GM21825 (cell line): ENCODE results near the gene GPR84.
A peak's percentile ranks its signal among the peaks of the same experiment; 100 is the strongest.
"Not testable (repeated sequence)": the region's sequence is repeated elsewhere in the genome, so short reads cannot be mapped to it uniquely, and the experiment has no call there.

Experiments used
- ATAC-seq: cut with Tn5 transposase; IDR thresholded peaks from one replicate; pipeline ENCODE4 v1.9.1; 2021; ENCODE audit warnings: mild to moderate bottlenecking, moderate library complexity; ENCODE audit not compliant: unreplicated experiment

GPR84 gene

DNA sequence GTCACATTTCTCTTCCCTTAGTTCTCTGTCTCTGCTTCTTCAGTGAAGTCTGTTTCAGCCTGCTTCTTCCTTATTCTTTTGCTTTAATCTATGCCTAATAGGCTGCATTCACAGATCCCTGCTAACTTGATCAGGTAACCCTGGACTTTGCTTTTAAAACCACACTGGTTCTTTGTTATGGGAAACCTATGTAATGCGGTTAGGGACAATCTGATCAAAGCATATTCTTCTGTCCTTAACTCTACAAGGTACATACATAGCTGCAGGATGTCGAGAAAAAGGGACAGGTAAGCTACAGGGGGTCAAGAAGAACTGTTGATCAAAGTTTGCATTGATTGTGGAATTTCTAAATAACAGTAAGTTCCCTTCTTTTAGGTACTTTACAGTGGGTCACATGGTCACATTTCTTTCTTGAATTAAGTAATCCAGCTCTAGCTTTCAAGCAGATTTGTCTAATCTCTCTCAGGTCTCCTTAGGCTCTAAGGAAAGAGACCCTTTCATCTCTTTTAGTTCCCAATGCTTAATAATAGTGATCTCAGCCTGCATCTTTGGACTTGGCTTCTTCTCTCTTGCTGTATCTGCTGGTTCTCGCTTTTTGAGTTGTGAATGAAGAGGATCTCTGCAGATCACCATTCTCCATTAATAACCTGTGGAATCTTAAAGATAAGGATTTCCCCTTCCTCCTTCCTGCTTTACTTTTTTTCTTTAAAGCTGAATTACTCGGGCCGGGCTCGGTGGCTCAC is 35.5 kb downstream of the GPR84 start:
- ATAC-seq = no peak

DNA sequence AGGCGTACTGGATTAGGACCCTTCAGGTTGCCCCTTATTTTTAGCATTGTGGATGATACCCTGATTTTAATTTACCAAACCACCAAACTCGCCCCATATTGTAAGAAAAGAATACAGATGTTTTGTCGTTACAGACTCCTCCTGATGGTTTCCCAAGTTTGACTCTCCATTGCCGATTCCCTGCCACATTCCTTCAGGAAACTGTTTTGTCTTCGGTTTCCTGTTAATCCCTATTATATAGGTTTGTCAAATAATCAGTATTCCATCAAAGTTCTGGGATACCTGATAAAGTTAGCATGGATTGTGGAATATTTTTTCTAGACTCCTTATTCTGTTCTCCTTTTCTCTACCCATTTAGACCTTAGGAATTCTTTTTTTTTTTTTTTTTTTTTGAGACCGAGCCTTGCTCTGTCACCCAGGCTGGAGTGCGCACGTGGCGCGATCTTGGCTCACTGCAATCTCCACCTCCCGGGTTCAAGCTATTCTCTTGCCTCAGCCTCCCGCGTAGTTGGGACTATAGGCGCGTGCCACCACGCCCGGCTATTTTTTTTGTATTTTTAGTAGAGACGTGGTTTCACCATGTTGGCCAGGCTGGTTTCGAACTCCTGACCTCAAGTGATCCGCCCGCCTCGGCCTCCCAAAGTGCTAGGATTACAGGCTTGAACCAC is 38.7 kb downstream of the GPR84 start:
- not testable (repeated sequence) for ATAC-seq

DNA sequence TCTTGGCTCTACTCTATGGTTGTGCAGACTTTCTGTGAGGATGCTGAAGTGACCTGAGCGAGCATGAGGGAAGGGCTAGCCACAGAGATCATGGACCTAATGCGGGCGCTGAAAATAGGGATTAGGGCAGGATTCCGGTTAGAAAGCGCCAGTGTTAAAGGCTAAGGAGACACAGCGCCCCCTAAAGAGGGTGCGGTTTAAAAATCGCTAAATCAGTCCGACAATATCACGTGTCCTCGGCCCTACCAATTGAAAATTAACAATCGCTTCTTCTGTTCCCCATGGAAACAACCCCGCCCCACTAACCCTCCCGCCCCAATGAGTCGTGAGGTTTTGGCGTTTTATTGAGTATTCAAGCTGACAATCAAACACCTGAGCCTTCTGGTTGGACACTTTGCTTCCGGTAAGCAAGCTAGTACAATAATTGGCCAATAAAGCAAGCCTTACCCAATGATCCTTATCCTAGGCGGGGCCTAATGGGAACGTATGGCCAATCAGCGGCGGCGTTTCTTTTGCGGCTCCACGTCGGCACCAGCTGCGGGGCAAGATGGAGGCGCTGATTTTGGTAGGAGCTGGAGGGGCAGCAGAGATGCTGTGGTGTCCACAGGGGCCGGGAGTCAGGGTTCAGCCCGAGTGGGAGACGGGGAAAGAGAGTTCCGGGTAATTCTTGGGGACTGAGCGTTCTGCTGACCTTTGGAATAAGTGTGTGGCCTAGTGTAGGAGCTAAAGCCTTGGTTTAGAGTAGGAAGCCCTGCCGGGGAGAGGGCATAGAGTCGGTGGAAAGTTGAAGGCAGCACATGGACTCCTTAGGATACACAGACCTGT is 39.5 kb downstream of the GPR84 start, which contains the start of gene COPZ1:
Gene COPZ1 (plus strand): TSS at position 515 of the 825 bp plus-strand sequence. CDS start 33 bp downstream, at position 548.
- ATAC-seq = peak; percentile 97

DNA sequence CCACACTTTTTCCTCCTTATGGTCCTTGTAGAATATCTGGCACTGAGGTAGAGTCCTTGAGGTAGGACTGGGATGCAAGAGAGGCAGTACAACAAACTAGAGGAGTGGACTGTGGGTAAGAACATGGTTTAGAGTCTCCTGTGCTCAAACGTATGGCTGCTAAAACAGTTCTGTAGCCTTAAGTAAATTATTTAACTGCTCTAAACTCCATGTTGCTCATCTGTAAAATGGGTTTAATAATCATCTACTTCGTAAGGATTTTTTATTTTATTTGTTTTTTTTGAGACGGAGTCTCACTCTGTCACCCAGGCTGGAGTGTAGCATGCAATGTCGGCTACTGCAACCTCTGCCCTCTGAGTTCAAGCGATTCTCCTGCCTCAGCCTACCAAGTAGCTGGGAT is 42.9 kb downstream of the GPR84 start:
- no peak for ATAC-seq
